Stimulated activated naive CD8-positive, alpha-beta T cell treated with anti-CD3 and anti-CD28 coated beads, Interleukin-15, amount 100 ng/mL, for 72 hours (primary cell): Measurements from ENCODE around the gene CMYA5.
"Not testable (repeated sequence)": the region's sequence is repeated elsewhere in the genome, so short reads cannot be mapped to it uniquely, and the experiment has no call there.

Source experiments
- ATAC-seq: fragments of 150-1000 bp; cut with Tn5 transposase; 2 replicates; pipeline ENCODE4 v1.10.0; 2021; ENCODE audit warnings: mild to moderate bottlenecking, moderate library complexity
- DNase-seq, 2 donors: peaks; one replicate each; pipeline ENCODE4 v3.0.0; 2021 to 2022
- H3K27ac Mint-ChIP-seq, 2 donors: one replicate each; pipeline ENCODE4 v1.8.0; 2022; ENCODE audit warnings: mild to moderate bottlenecking in 2 of 2, mixed read lengths in 2 of 2, moderate library complexity in 2 of 2
- H3K27me3 Mint-ChIP-seq: one replicate; pipeline ENCODE4 v1.8.0; 2022; ENCODE audit warnings: mixed read lengths
- H3K4me1 Mint-ChIP-seq: one replicate; pipeline ENCODE4 v1.8.0; 2022; ENCODE audit warnings: mild to moderate bottlenecking, mixed read lengths
- H3K4me3 Mint-ChIP-seq, 2 donors: one replicate each; pipeline ENCODE4 v1.8.0; 2022; ENCODE audit warnings: mild to moderate bottlenecking in 2 of 2, mixed read lengths in 2 of 2, moderate library complexity in 1 of 2
- H3K9me3 Mint-ChIP-seq, 2 donors: one replicate each; pipeline ENCODE4 v1.8.0; 2022; ENCODE audit warnings: mixed read lengths in 2 of 2

The CMYA5 gene

GRCh38 chr5:79689541-79690466 is at the start of gene CMYA5:
Gene CMYA5, plus strand, starts transcription at chr5:79689836. Its CDS starts 72 bp downstream, at chr5:79689908.
- Mint-ChIP-seq H3K4me1 (no peaks in the 10 kb centered on the region), H3K4me3 (no peak within 1 kb of the TSS), H3K27ac (peak within 1 kb of the TSS in 1 of 2 donors; percentile 87), H3K9me3 (peaks cover 0 to 8% of the 10 kb centered on the region in 2 donors), H3K27me3 (no peaks in the 10 kb centered on the region)
- no peak for DNase-seq
- ATAC-seq = peak; percentile 43

GRCh38 chr5:79640571-79641055 is 49.0 kb upstream of the CMYA5 start:
- no peaks in the 10 kb centered on the region for H3K27me3 Mint-ChIP-seq
- no peak for DNase-seq
- no peak for ATAC-seq
- no peak overlapping the region for H3K27ac Mint-ChIP-seq
- peaks cover 23% of the 10 kb centered on the region for H3K4me1 Mint-ChIP-seq
- no peaks in the 10 kb centered on the region for H3K9me3 Mint-ChIP-seq
- H3K4me3 Mint-ChIP-seq = no peak overlapping the region

GRCh38 chr5:79641414-79641813 is 48.2 kb upstream of the CMYA5 start:
- no peak overlapping the region for H3K4me3 Mint-ChIP-seq
- peaks cover 23% of the 10 kb centered on the region for H3K4me1 Mint-ChIP-seq
- H3K27me3 Mint-ChIP-seq = no peaks in the 10 kb centered on the region
- no peaks in the 10 kb centered on the region for H3K9me3 Mint-ChIP-seq
- ATAC-seq (no peak), DNase-seq (no peak)
- H3K27ac Mint-ChIP-seq = no peak overlapping the region

- Mint-ChIP-seq H3K27me3 (no peaks in the 10 kb centered on the region), H3K27ac (no peak overlapping the region), H3K9me3 (no peaks in the 10 kb centered on the region), H3K4me3 (no peak overlapping the region), H3K4me1 (peaks cover 23% of the 10 kb centered on the region)
- no peak for DNase-seq
- ATAC-seq = no peak
Measured at GRCh38 chr5:79642210-79642609, 47.4 kb upstream of the CMYA5 start.

GRCh38 chr5:79653843-79654242 is 35.8 kb upstream of the CMYA5 start:
- Mint-ChIP-seq H3K4me3 (no peak overlapping the region), H3K27me3 (no peaks in the 10 kb centered on the region)

GRCh38 chr5:79663212-79663611 is 26.4 kb upstream of the CMYA5 start:
- H3K27ac Mint-ChIP-seq = peak overlapping the region; percentile 1 to 8
- no peak for ATAC-seq

More at GRCh38 chr5:79653843-79654242, 35.8 kb upstream of the CMYA5 start:
- H3K9me3 Mint-ChIP-seq = no peaks in the 10 kb centered on the region
- no peak for ATAC-seq
- DNase-seq = no peak
- H3K27ac Mint-ChIP-seq = no peak overlapping the region
- no peaks in the 10 kb centered on the region for H3K4me1 Mint-ChIP-seq

GRCh38 chr5:79666758-79667157 is 22.9 kb upstream of the CMYA5 start:
- Mint-ChIP-seq H3K9me3 (no peaks in the 10 kb centered on the region), H3K27me3 (no peaks in the 10 kb centered on the region), H3K4me3 (no peak overlapping the region), H3K4me1 (peaks cover 18% of the 10 kb centered on the region), H3K27ac (no peak overlapping the region)
- no peak for ATAC-seq
- DNase-seq = no peak

More at GRCh38 chr5:79663212-79663611, 26.4 kb upstream of the CMYA5 start:
- Mint-ChIP-seq H3K4me1 (peaks cover 19% of the 10 kb centered on the region), H3K27me3 (no peaks in the 10 kb centered on the region), H3K9me3 (no peaks in the 10 kb centered on the region), H3K4me3 (no peak overlapping the region)
- DNase-seq = no peak

- Mint-ChIP-seq H3K27me3 (no peaks in the 10 kb centered on the region), H3K4me3 (no peak overlapping the region), H3K9me3 (no peaks in the 10 kb centered on the region), H3K4me1 (no peaks in the 10 kb centered on the region), H3K27ac (no peak overlapping the region)
- ATAC-seq (no peak), DNase-seq (no peak)
Measured at GRCh38 chr5:79672392-79672791, 17.2 kb upstream of the CMYA5 start.

GRCh38 chr5:79676354-79676753 is 13.3 kb upstream of the CMYA5 start:
- H3K27me3 Mint-ChIP-seq, ATAC-seq, DNase-seq, H3K27ac Mint-ChIP-seq, H3K4me3 Mint-ChIP-seq, H3K9me3 Mint-ChIP-seq: not testable (repeated sequence)
- peaks cover 12% of the 10 kb centered on the region for H3K4me1 Mint-ChIP-seq

- peaks cover 24% of the 10 kb centered on the region for H3K4me1 Mint-ChIP-seq
- DNase-seq, H3K27me3 Mint-ChIP-seq, H3K9me3 Mint-ChIP-seq, ATAC-seq, H3K4me3 Mint-ChIP-seq: not testable (repeated sequence)
- H3K27ac Mint-ChIP-seq = peak overlapping the region in 1 of 2 donors; percentile 74
Measured at GRCh38 chr5:79682102-79682501, 7.5 kb upstream of the CMYA5 start.

GRCh38 chr5:79684782-79685181 is 4.9 kb upstream of the CMYA5 start:
- no peaks in the 10 kb centered on the region for H3K27me3 Mint-ChIP-seq
- peaks cover 24% of the 10 kb centered on the region for H3K4me1 Mint-ChIP-seq
- H3K9me3 Mint-ChIP-seq = peaks cover 0 to 8% of the 10 kb centered on the region in 2 donors
- no peak overlapping the region for H3K4me3 Mint-ChIP-seq
- no peak for DNase-seq
- no peak for ATAC-seq
- no peak overlapping the region for H3K27ac Mint-ChIP-seq

GRCh38 chr5:79685627-79686026 is 4.0 kb upstream of the CMYA5 start:
- Mint-ChIP-seq H3K27me3 (no peaks in the 10 kb centered on the region), H3K27ac (peak overlapping the region in 1 of 2 donors; percentile 14), H3K4me3 (no peak overlapping the region), H3K9me3 (peaks cover 0 to 8% of the 10 kb centered on the region in 2 donors), H3K4me1 (peaks cover 19% of the 10 kb centered on the region)
- no peak for ATAC-seq
- DNase-seq = no peak

GRCh38 chr5:79686799-79687198 is 2.8 kb upstream of the CMYA5 start:
- Mint-ChIP-seq H3K4me1 (peaks cover 7% of the 10 kb centered on the region), H3K27me3 (no peaks in the 10 kb centered on the region), H3K27ac (no peak overlapping the region), H3K4me3 (no peak overlapping the region), H3K9me3 (peaks cover 0 to 8% of the 10 kb centered on the region in 2 donors)
- DNase-seq (no peak), ATAC-seq (peak; percentile 74)

GRCh38 chr5:79687889-79688288 is 1.7 kb upstream of the CMYA5 start:
- H3K4me1 Mint-ChIP-seq = no peaks in the 10 kb centered on the region
- peaks cover 0 to 8% of the 10 kb centered on the region in 2 donors for H3K9me3 Mint-ChIP-seq
- H3K27ac Mint-ChIP-seq = no peak overlapping the region
- no peak overlapping the region for H3K4me3 Mint-ChIP-seq
- DNase-seq (no peak), ATAC-seq (no peak)
- no peaks in the 10 kb centered on the region for H3K27me3 Mint-ChIP-seq

- no peak for DNase-seq
- Mint-ChIP-seq H3K27me3 (no peaks in the 10 kb centered on the region), H3K27ac (peak overlapping the region in 1 of 2 donors; percentile 54), H3K4me1 (no peaks in the 10 kb centered on the region), H3K9me3 (peaks cover 0 to 8% of the 10 kb centered on the region in 2 donors), H3K4me3 (no peak overlapping the region)
- no peak for ATAC-seq
Measured at GRCh38 chr5:79691007-79691406, 1.4 kb downstream of the CMYA5 start.

GRCh38 chr5:79692596-79692995 is 3.0 kb downstream of the CMYA5 start:
- no peaks in the 10 kb centered on the region for H3K4me1 Mint-ChIP-seq
- DNase-seq (no peak), ATAC-seq (no peak)
- H3K4me3 Mint-ChIP-seq = no peak overlapping the region
- no peak overlapping the region for H3K27ac Mint-ChIP-seq
- no peaks in the 10 kb centered on the region for H3K27me3 Mint-ChIP-seq
- H3K9me3 Mint-ChIP-seq = peaks cover 0 to 8% of the 10 kb centered on the region in 2 donors
